Mesenchymal stem cell (in vitro differentiated cells and primary cell): Measurements from ENCODE around the gene TYSND1.

Experiments used
- DNase-seq: peaks from one replicate; pipeline ENCODE4 v3.0.0-alpha.2; 2013
- H2AFZ ChIP-seq: one replicate; pipeline ENCODE4 v1.6.1; 2013; ENCODE audit warnings: low read depth, mild to moderate bottlenecking, control low read depth, inconsistent platforms, low read length, moderate library complexity
- H2AK5ac ChIP-seq: 2 replicates; pipeline ENCODE4 v1.6.1; 2013; ENCODE audit warnings: low read length, moderate library complexity, mild to moderate bottlenecking, inconsistent platforms; ENCODE audit not compliant: severe bottlenecking
- H2BK120ac ChIP-seq: one replicate; pipeline ENCODE4 v1.6.1; 2013; ENCODE audit warnings: low read depth, mild to moderate bottlenecking, inconsistent platforms, low read length, moderate library complexity
- H2BK12ac ChIP-seq, 2 experiments: one replicate each; pipeline ENCODE4 v1.6.1; 2013; ENCODE audit warnings: inconsistent platforms in 2 of 2, low read length in 2 of 2, mild to moderate bottlenecking in 2 of 2, moderate library complexity in 2 of 2, control low read depth in 1 of 2
- H2BK15ac ChIP-seq: one replicate; pipeline ENCODE4 v1.6.1; 2013; ENCODE audit warnings: mild to moderate bottlenecking, low read depth, inconsistent platforms; ENCODE audit not compliant: poor library complexity, severe bottlenecking
- H2BK5ac ChIP-seq: 2 replicates; pipeline ENCODE4 v1.6.1; 2013; ENCODE audit warnings: low read depth, mild to moderate bottlenecking, low read length, control low read depth, inconsistent platforms; ENCODE audit not compliant: poor library complexity, severe bottlenecking
- H3K14ac ChIP-seq, 2 experiments: one replicate each; pipeline ENCODE4 v1.6.1; 2013; ENCODE audit warnings: inconsistent platforms in 2 of 2, low read length in 2 of 2, control low read depth in 1 of 2, mild to moderate bottlenecking in 1 of 2, moderate library complexity in 1 of 2
- H3K18ac ChIP-seq, 2 experiments: one replicate each; pipeline ENCODE4 v1.6.1; 2013; ENCODE audit warnings: inconsistent platforms in 2 of 2, low read length in 2 of 2, control low read depth in 1 of 2, low read depth in 1 of 2, mild to moderate bottlenecking in 1 of 2
- H3K23ac ChIP-seq, 2 experiments: one replicate each; pipeline ENCODE4 v1.6.1; 2013; ENCODE audit warnings: inconsistent platforms in 2 of 2, low read length in 2 of 2, mild to moderate bottlenecking in 2 of 2, moderate library complexity in 2 of 2, control low read depth in 1 of 2
- H3K27ac ChIP-seq: 2 replicates; pipeline ENCODE4 v1.5.1; 2013; ENCODE audit warnings: mild to moderate bottlenecking, moderate library complexity, low read length, control low read depth, inconsistent platforms; ENCODE audit not compliant: poor library complexity, severe bottlenecking
- H3K27me3 ChIP-seq, 2 experiments: 2 replicates each; pipeline versions ENCODE4 v1.6.1 to v1.7.0; 2013; ENCODE audit warnings: low read length in 2 of 2, mild to moderate bottlenecking in 2 of 2, moderate library complexity in 2 of 2, control low read depth in 1 of 2, inconsistent platforms in 1 of 2; ENCODE audit not compliant: control insufficient read depth in 1 of 2, insufficient read depth in 1 of 2
- H3K36me3 ChIP-seq, 2 experiments: 2 replicates each; pipeline versions ENCODE4 v1.6.1 to v1.7.0; 2013; ENCODE audit warnings: low read length in 2 of 2, control low read depth in 1 of 2, inconsistent platforms in 1 of 2, low read depth in 1 of 2, mild to moderate bottlenecking in 1 of 2; ENCODE audit not compliant: insufficient read depth in 2 of 2, control insufficient read depth in 1 of 2
- H3K4ac ChIP-seq, 2 experiments: one replicate each; pipeline ENCODE4 v1.6.1; 2013; ENCODE audit warnings: inconsistent platforms in 2 of 2, low read length in 2 of 2, mild to moderate bottlenecking in 2 of 2, moderate library complexity in 2 of 2, control low read depth in 1 of 2, low read depth in 1 of 2
- H3K4me1 ChIP-seq: 2 replicates; pipeline ENCODE4 v1.6.1; 2013; ENCODE audit warnings: low read depth, low read length, control low read depth; ENCODE audit not compliant: control insufficient read depth, insufficient read depth
- H3K4me2 ChIP-seq: 2 replicates; pipeline ENCODE4 v1.6.1; 2013; ENCODE audit warnings: low read length, mild to moderate bottlenecking, inconsistent platforms; ENCODE audit not compliant: poor library complexity, severe bottlenecking
- H3K4me3 ChIP-seq, 2 experiments: 2 replicates each; pipeline versions ENCODE4 v1.5.1 to v1.7.0; 2013; ENCODE audit warnings: low read length in 2 of 2, mild to moderate bottlenecking in 2 of 2, control low read depth in 1 of 2, low read depth in 1 of 2; ENCODE audit not compliant: insufficient read depth in 1 of 2
- H3K79me1 ChIP-seq: replicated peaks from 2 replicates; pipeline ENCODE4 v1.6.1; 2013; ENCODE audit warnings: mild to moderate bottlenecking, control low read depth, low read length, inconsistent platforms; ENCODE audit not compliant: poor library complexity, severe bottlenecking
- H3K9ac ChIP-seq: 2 replicates; pipeline ENCODE4 v1.7.0; 2013; ENCODE audit warnings: mild to moderate bottlenecking, low read length, moderate library complexity
- H3K9me3 ChIP-seq: 2 replicates; pipeline ENCODE4 v1.7.0; 2013; ENCODE audit warnings: mild to moderate bottlenecking, low read length; ENCODE audit not compliant: control insufficient read depth
- H4K8ac ChIP-seq: one replicate; pipeline ENCODE4 v1.6.1; 2013; ENCODE audit warnings: inconsistent platforms, mild to moderate bottlenecking, low read length, moderate library complexity
- H4K91ac ChIP-seq: one replicate; pipeline ENCODE4 v1.6.1; 2013; ENCODE audit warnings: mild to moderate bottlenecking, low read length, inconsistent platforms
- WGBS: methylation state at CpG from one replicate; pipeline ENCODE4 v1.1.7; 2013; ENCODE audit warnings: mixed read lengths; 5-methylcytosine and 5-hydroxymethylcytosine counted together

The TYSND1 gene

GRCh38 chr10:70144372-70145110, 2.0 kb downstream of the TYSND1 start:
- H3K14ac ChIP-seq, result no peak overlapping the region
- H3K9me3 ChIP-seq, result no peaks in the 10 kb centered on the region
- WGBS, result 82% methylated on average over 16 of the region's 18 CpGs
- H2BK120ac ChIP-seq, result no peak overlapping the region
- no peak overlapping the region for H3K18ac ChIP-seq
- no peak for DNase-seq
- peaks cover 31% of the 10 kb centered on the region for H3K79me1 ChIP-seq
- no peaks in the 10 kb centered on the region for H3K27me3 ChIP-seq
- H3K36me3 ChIP-seq, result peaks cover 49 to 57% of the 10 kb centered on the region in 2 experiments
- H2AK5ac ChIP-seq, result peak overlapping the region; percentile 36
- H3K27ac ChIP-seq, result no peak overlapping the region
- H3K4me2 ChIP-seq, result no peak overlapping the region
- no peak overlapping the region for H2AFZ ChIP-seq
- H4K91ac ChIP-seq, result no peak overlapping the region
- peak overlapping the region in 1 of 2 experiments; percentile 15 for H2BK12ac ChIP-seq
- H3K4ac ChIP-seq, result no peak overlapping the region
- H4K8ac ChIP-seq, result no peak overlapping the region
- H2BK5ac ChIP-seq, result no peak overlapping the region
- H3K23ac ChIP-seq, result no peak overlapping the region
- peak overlapping the region; percentile 93 for H3K9ac ChIP-seq
- H3K4me3 ChIP-seq, result peak overlapping the region; percentile 11 to 83
- H3K4me1 ChIP-seq, result peaks cover 7% of the 10 kb centered on the region
- H2BK15ac ChIP-seq, result peak overlapping the region; percentile 52

- Histone ChIP-seq H3K9me3 (no peaks in the 10 kb centered on the region), H4K91ac (no peak overlapping the region), H3K9ac (no peak overlapping the region), H2BK15ac (no peak overlapping the region), H3K27me3 (no peaks in the 10 kb centered on the region), H4K8ac (no peak overlapping the region), H3K79me1 (peaks cover 37% of the 10 kb centered on the region), H2BK5ac (no peak overlapping the region), H3K4me1 (peaks cover 7% of the 10 kb centered on the region), H2BK120ac (no peak overlapping the region), H3K4me3 (no peak overlapping the region), H2AK5ac (no peak overlapping the region), H3K4ac (no peak overlapping the region), H2BK12ac (no peak overlapping the region), H3K23ac (no peak overlapping the region), H2AFZ (no peak overlapping the region), H3K4me2 (no peak overlapping the region), H3K14ac (no peak overlapping the region), H3K27ac (no peak overlapping the region), H3K36me3 (peaks cover 51 to 57% of the 10 kb centered on the region in 2 experiments), H3K18ac (no peak overlapping the region)
- 98% methylated on average over 10 of the region's 10 CpGs for WGBS
- no peak for DNase-seq
These were observed 3.9 kb downstream of the TYSND1 start for GRCh38 chr10:70142555-70142954.

GRCh38 chr10:70140297-70140696, 6.2 kb downstream of the TYSND1 start:
- H3K27ac ChIP-seq, result no peak overlapping the region
- no peak overlapping the region for H3K18ac ChIP-seq
- no peak overlapping the region for H2BK120ac ChIP-seq
- peaks cover 35% of the 10 kb centered on the region for H3K79me1 ChIP-seq
- 82% methylated on average over 4 of the region's 5 CpGs for WGBS
- H2BK5ac ChIP-seq, result no peak overlapping the region
- no peak overlapping the region for H2BK12ac ChIP-seq
- no peak for DNase-seq
- no peak overlapping the region for H3K4me2 ChIP-seq
- peaks cover 46 to 55% of the 10 kb centered on the region in 2 experiments for H3K36me3 ChIP-seq
- no peak overlapping the region for H2BK15ac ChIP-seq
- H2AFZ ChIP-seq, result no peak overlapping the region
- no peak overlapping the region for H3K23ac ChIP-seq
- H4K91ac ChIP-seq, result no peak overlapping the region
- no peak overlapping the region for H3K4ac ChIP-seq
- H3K4me3 ChIP-seq, result no peak overlapping the region
- no peak overlapping the region for H3K14ac ChIP-seq
- H4K8ac ChIP-seq, result no peak overlapping the region
- no peaks in the 10 kb centered on the region for H3K27me3 ChIP-seq
- H2AK5ac ChIP-seq, result no peak overlapping the region
- H3K9ac ChIP-seq, result no peak overlapping the region
- no peaks in the 10 kb centered on the region for H3K9me3 ChIP-seq
- peaks cover 3% of the 10 kb centered on the region for H3K4me1 ChIP-seq

GRCh38 chr10:70139997-70140250, 6.6 kb downstream of the TYSND1 start:
- no peak for DNase-seq
- 94% methylated on average over 5 of the region's 6 CpGs for WGBS
- no peaks in the 10 kb centered on the region for H3K27me3 ChIP-seq
- no peak overlapping the region for H4K8ac ChIP-seq
- H3K18ac ChIP-seq, result no peak overlapping the region
- H3K9ac ChIP-seq, result no peak overlapping the region
- H3K27ac ChIP-seq, result no peak overlapping the region
- no peaks in the 10 kb centered on the region for H3K9me3 ChIP-seq
- no peak overlapping the region for H4K91ac ChIP-seq
- no peak overlapping the region for H3K4me2 ChIP-seq
- H3K4ac ChIP-seq, result no peak overlapping the region
- peaks cover 33% of the 10 kb centered on the region for H3K79me1 ChIP-seq
- H3K4me1 ChIP-seq, result no peaks in the 10 kb centered on the region
- H2BK120ac ChIP-seq, result no peak overlapping the region
- H2BK5ac ChIP-seq, result no peak overlapping the region
- no peak overlapping the region for H3K4me3 ChIP-seq
- no peak overlapping the region for H2AK5ac ChIP-seq
- H3K23ac ChIP-seq, result no peak overlapping the region
- no peak overlapping the region for H2AFZ ChIP-seq
- no peak overlapping the region for H2BK15ac ChIP-seq
- H2BK12ac ChIP-seq, result no peak overlapping the region
- H3K14ac ChIP-seq, result no peak overlapping the region
- H3K36me3 ChIP-seq, result peaks cover 44 to 55% of the 10 kb centered on the region in 2 experiments
